Thyroid gland (tissue), 4 donors: Measurements from ENCODE around the gene GALNT17.

ENCODE experiments used
- CTCF ChIP-seq, 6 experiments: fragments of 200-600 bp in 3 of 6; fragments of 450-650 bp in 3 of 6; sonication (generic) in 3 of 6; IDR thresholded peaks; one replicate each; pipeline ENCODE4 v1.5.1; 2016 to 2019; ENCODE audit warnings: antibody characterized with exemption in 6 of 6, mild to moderate bottlenecking in 2 of 6, inconsistent platforms in 1 of 6, moderate library complexity in 1 of 6
- POLR2A ChIP-seq, 2 donors: fragments of 450-650 bp; IDR thresholded peaks; one replicate each; pipeline ENCODE4 v1.6.1; 2017; ENCODE audit warnings: antibody characterized with exemption in 2 of 2, mild to moderate bottlenecking in 2 of 2, moderate library complexity in 1 of 2

DNA sequence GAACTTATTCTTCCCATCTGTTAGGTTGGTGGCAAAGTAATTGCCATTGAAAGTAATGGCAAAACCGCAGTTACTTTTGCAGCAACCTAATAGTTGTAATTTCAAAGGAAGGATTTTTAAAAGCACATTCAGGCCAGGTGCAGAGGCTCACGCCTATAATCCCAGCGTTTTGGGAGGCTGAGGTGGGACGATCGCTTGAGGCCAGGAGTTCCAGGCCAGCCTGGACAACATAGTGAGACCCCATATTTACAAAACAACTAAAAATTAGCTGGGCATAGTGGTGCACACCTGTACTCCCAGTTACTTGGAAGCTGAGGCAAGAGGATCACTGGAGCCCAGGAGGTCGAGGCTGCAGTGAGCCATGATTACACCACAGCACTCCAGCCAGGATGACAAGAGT is 374.9 kb downstream of the GALNT17 start:
- no peak for TF ChIP-seq CTCF (IDR thresholded peaks at IDR 0.05)
- TF ChIP-seq POLR2A (IDR thresholded peaks at IDR 0.05): no peak
